Measurements from ENCODE around the gene ELAPOR1.
A peak's percentile ranks its signal among the peaks of the same experiment; 100 is the strongest.
"Not testable (repeated sequence)": the region's sequence is repeated elsewhere in the genome, so short reads cannot be mapped to it uniquely, and the experiment has no call there.

The ELAPOR1 gene

DNA sequence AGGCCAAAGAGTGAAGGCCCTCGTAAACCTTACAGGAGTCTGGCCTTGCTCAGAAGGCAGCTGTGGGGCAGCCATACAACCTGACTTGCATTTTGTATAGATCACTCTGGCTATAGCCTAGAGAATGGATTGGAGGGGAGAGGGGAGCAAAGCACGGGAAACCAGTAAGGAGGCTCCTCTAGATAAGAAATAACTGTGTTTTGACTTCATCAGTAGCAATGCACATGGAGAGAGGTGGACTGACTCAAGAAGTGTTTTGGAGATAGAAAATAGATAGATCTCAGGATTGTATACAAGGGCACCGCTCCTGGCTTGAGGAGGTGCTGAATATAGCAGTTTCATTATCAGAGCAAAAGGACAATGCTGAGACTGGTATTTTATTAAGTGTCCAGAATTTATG, 26.5 kb downstream of the ELAPOR1 start:
- DNase-seq = no peak

DNA sequence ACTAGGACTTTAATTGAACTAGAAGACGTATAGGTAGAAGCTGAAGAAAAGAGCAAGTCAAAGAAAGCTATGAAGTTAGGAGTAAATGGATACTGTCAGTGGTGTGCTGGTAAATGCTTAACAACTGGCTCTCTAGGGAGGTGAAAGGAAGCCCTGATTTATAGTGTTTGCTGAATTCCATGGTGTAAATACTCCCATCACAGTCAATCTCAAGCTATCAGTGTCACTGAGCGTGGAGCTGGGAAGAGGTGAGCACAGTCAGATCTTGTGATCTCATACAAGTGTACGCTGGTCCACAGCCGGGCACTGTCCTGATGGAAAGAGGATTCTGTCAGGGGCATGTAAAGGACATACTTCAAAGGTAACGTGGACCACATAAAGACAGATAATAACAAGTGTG, 28.3 kb downstream of the ELAPOR1 start:
- no peak for DNase-seq

- DNase-seq = not testable (repeated sequence)
Measured at GRCh38 chr1:109142725-109143124, 28.8 kb downstream of the ELAPOR1 start.

- DNase-seq = no peak
Measured at GRCh38 chr1:109148987-109149561, 35.2 kb downstream of the ELAPOR1 start.

GRCh38 chr1:109149874-109150601, 36.1 kb downstream of the ELAPOR1 start:
- DNase-seq = no peak

GRCh38 chr1:109151146-109151990, 37.5 kb downstream of the ELAPOR1 start:
- DNase-seq = peak; percentile 49

- DNase-seq = no peak
Measured at GRCh38 chr1:109152196-109152595, 38.3 kb downstream of the ELAPOR1 start.

DNA sequence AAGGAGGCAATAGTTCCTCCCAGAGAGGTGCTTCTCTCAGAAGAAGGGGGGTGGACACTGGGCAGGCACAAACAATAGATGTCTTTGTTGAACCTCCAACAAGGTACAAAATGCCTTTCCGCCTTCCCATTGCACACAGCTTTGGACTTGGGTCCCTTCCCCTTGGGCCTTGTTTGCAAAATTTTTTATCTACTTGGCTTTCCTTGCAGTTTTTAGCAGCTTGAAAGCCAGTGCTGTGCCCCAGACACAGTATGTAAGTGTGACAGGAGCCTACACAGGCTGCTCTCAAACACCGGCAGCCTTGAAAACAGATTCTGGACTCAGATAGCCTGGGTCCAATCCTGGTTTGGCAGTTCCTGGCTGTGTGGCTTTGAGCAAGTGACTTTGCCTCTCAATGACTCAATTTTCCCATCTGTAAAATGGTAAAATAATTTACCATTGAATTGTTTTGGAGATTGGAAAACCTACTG, 43.0 kb downstream of the ELAPOR1 start:
- no peak for DNase-seq

GRCh38 chr1:109158433-109158832, 44.5 kb downstream of the ELAPOR1 start:
- no peak for DNase-seq

GRCh38 chr1:109159326-109159725, 45.4 kb downstream of the ELAPOR1 start:
- DNase-seq = no peak

DNA sequence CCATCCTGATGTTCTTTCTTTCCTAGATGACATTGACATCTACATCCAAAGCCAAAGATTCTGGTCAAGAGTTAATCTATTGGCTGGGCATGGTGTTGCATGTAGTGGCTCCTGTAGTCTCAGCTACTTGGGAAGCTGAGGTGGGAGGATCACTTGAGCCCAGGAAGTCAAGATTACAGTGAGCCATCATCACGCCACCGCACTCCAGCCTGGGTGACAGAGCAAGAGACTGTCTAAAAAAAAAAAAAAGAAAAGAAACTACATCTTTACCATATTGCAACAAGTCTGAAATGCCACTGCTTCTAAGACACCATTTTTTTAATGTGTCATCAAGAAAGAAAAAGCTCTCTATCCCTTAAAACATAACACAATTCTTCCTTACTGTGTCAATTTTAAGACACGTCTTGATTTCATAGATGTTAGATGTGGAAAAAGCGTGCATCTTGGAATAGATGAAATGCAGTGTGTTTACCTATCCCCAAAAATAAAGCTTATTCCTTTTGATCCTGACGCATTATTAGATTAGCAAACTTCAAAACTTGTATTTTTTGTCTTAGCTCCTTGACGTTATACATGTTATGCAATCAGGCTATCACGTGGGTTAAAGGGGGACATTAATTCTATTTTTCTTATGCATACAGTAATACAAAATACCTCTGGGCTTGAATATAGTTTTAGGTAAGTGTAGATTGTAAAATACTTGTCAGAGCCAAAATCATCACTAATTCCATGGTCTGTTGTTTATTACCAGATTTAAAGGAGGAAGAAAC, 46.3 kb downstream of the ELAPOR1 start:
- no peak for DNase-seq

GRCh38 chr1:109161858-109162606, 48.1 kb downstream of the ELAPOR1 start:
- DNase-seq = no peak

DNA sequence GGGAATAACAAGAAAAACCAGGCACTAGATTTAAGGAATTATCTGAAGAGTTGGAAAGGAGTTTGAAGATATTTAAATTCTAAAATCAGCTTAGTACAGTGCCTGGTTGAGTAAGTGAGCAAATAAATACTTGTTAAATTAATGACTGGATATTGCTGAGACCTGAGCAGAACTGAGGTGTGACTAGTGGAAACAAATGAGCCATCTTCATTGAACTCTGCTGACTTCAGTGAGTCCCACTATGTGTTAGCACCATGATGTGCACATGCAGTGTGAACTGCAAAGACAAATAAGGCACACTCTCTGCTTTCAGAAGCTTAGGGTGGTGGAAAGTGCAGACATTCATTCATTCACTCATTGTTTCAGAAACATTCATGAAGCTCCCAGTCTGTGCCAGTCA, 48.7 kb downstream of the ELAPOR1 start:
- no peak for DNase-seq

GRCh38 chr1:109163551-109163950, 49.6 kb downstream of the ELAPOR1 start:
- no peak for DNase-seq

All from NCI-H510A (cell line).